GM21786 (cell line): ENCODE results near the gene DVL1.
A peak's percentile ranks its signal among the peaks of the same experiment; 100 is the strongest.
"Not testable (repeated sequence)": the region's sequence is repeated elsewhere in the genome, so short reads cannot be mapped to it uniquely, and the experiment has no call there.

ENCODE experiments used
- ATAC-seq: cut with Tn5 transposase; IDR thresholded peaks from one replicate; pipeline ENCODE4 v1.9.1; 2021; ENCODE audit not compliant: unreplicated experiment

DVL1 gene

DNA sequence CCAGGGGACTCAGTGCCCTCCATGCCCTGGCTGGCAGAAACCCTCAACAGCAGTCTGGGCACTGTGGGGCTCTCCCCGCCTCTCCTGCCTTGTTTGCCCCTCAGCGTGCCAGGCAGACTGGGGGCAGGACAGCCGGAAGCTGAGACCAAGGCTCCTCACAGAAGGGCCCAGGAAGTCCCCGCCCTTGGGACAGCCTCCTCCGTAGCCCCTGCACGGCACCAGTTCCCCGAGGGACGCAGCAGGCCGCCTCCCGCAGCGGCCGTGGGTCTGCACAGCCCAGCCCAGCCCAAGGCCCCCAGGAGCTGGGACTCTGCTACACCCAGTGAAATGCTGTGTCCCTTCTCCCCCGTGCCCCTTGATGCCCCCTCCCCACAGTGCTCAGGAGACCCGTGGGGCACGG, 21.0 kb downstream of the DVL1 start:
- no peak for ATAC-seq

DNA sequence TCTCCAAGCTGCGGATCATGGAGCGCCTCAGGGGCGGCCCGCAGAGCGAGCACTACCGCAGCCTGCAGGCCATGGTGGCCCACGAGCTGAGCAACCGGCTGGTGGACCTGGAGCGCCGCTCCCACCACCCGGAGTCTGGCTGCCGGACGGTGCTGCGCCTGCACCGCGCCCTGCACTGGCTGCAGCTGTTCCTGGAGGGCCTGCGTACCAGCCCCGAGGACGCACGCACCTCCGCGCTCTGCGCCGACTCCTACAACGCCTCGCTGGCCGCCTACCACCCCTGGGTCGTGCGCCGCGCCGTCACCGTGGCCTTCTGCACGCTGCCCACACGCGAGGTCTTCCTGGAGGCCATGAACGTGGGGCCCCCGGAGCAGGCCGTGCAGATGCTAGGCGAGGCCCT, 21.9 kb downstream of the DVL1 start:
- no peak for ATAC-seq

DNA sequence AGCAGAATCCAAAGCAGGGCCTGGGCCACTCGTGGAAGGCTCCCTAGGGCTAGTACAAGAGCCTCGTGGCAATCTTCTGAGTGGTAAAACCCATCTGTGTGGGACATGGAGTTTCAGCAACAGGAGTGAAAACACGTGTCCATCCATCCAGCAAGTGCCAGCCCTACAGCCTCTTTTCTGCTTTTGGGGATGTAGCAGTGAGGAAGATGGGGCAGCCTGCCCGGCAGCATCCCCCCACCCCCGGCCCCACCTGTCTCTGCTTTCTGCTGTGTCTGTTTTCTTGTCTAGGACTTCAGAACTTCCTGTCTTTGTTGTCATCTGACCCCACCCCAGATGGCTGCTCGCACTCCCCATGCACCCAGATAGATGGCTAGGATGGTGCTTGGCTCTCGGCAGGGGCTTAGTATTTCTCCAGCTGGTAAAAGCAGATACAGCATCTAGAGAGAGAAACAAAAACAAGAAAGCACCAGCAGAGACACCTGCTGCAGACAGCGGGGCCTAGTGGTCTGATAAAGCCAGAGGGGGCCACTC, 23.1 kb downstream of the DVL1 start:
- no peak for ATAC-seq

DNA sequence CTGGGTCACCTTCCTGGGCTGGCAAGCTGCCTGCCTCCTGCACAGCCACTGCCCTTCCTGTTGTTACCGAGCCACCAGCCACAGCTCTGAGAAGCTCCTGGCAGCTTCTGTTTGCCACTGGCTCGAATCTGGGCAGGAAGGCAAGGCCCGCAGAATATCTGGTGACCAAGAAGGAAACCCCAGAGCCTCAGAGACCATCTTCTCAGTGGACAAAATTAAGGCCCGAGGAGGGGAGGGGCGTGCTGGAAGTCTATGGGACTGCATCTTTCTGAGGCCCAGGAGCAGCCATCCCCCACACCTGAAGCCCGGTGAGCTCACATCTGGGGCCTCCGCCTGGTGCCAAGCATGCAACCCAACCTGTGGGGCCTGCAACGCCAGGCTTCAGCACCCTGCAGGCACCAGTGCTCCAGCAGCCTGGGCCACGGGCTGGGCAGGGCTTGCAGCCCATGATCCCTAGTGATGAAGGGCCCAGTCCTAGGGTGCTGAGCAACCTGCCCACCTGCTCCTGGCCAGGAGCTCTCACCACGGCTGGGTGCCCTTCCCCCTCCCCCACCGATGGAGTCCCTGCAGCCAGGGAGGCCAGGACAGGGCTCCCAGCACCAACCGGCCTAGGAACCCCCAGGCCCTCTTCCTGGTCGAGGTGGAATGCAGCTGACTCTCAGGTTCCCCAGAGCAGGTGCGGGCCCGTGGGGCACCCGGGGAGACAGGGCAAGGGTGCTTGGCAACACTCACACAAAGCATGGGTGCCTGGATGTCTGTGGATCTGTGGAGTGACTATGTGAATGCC, 23.7 kb downstream of the DVL1 start:
- ATAC-seq: no peak

DNA sequence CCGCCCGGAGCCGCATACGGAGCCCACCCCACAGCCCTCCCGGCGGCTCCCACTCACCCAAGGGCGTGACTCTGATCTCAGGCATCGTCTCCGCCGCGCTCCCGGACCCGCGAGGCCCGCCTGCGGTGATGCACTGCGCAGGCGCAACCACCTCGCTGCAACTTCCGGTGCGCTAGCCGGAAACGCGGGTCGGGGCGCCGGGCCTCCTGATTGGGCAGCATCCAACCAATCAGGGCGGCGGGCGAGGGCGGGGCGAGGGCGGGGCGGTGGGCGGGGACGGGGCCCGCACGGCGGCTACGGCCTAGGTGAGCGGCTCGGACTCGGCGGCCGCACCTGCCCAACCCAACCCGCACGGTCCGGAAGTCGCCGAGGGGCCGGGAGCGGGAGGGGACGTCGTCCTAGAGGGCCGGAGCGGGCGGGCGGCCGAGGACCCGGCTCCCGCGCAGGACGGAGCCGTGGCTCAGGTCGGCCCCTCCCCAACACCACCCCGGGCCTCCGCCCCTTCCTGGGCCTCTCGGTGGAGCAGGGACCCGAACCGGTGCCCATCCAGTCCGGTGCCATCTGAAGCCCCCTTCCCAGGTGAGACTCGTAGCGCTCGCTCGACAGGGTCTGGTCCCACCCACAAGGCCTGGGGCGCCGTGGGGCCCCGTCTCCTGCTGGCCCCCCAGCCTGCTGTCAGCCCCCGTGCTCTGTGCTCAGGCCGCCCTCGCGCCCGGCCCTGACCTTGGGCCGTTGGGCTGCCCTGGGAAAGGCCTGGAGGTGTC, 24.5 kb downstream of the DVL1 start, which contains the start of the genes CPTP and INTS11:
Gene CPTP, plus strand, starts transcription at position 279 of the 764 bp plus-strand sequence. CDS start 2,109 bp downstream, outside the sequence.
Gene INTS11, minus strand, starts transcription at position 137 of the 764 bp plus-strand sequence. Its CDS starts 52 bp downstream, at position 85.
- ATAC-seq: peak; percentile 73

DNA sequence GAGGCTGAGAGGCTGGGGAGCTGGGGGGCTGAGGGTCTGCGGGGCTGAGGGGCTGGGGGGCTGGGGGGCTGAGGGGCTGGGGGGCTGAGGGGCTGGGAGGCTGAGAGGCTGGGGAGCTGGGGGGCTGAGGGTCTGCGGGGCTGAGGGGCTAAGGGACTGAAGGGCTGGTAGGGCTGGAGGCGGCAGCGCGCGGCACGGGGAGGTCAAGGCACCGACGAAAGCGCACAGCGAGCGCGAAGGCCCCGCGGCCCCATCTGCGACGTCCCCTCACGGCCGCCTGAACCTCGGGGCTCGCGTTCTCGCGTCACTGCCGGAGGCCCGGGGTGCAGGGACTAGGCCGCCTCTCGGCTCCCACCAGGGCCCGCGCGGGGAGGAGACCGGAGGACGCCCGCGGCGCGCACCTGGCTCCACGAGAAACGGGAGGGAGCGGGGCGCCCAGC, 25.1 kb downstream of the DVL1 start:
- peak; percentile 18 for ATAC-seq

DNA sequence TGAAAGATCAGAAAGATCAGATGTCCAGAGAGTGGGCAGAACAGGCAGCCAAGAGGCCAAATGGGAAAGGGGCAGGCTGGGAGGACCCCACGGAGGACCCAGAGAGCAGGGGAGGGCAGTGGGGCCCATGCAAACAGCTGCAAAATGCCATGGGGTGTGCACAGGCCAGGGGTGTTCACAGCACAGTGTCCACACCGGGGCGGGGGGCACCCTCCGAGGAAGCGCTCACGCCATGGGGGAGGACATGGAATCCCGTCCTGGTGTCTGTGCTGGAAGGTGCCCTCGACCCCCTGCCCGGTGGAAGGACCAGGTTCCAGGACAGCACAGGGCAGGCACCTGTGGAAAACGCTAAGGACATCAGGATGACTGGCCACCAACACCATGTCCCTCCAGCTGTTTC, 26.3 kb downstream of the DVL1 start:
- no peak for ATAC-seq

DNA sequence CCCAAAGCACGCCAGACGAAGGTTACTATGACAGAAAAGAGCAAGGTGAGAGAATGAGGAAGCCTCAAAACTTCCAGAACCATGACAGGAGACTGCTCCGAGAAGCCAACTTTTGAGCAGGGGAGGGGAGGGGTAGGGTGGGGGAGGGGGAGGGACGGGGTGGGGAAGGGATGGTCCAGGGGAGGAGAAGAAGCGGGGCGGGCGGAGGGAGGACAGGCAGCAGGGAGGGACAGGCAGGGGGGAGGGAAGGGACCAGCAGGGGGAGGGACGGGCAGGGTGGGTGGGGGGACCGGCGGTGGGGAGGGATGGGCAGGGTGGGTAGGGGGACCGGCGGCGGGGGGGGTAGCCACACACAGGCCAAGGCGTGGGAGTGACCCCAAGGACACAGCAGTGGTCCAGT, 26.8 kb downstream of the DVL1 start:
- ATAC-seq: no peak

DNA sequence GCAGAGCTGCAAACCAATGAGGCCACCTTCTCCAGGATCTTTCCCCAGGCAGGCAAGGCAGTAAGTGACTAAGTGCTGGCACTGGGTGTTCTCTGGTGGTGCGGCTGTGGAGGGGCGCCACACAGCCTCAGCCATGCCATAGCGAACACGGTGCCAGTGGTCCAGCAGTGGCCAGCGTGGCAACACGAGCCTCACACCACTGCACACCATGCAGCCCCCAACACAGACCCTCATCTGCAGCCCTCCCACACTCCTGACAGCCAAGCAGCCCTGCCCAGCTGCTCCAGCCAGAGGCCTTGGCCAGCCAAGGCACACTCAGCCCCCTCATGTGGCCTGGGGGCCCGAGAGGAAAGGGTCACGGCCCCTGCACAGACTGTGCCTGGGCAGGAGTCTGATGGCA, 27.7 kb downstream of the DVL1 start:
- ATAC-seq: no peak

DNA sequence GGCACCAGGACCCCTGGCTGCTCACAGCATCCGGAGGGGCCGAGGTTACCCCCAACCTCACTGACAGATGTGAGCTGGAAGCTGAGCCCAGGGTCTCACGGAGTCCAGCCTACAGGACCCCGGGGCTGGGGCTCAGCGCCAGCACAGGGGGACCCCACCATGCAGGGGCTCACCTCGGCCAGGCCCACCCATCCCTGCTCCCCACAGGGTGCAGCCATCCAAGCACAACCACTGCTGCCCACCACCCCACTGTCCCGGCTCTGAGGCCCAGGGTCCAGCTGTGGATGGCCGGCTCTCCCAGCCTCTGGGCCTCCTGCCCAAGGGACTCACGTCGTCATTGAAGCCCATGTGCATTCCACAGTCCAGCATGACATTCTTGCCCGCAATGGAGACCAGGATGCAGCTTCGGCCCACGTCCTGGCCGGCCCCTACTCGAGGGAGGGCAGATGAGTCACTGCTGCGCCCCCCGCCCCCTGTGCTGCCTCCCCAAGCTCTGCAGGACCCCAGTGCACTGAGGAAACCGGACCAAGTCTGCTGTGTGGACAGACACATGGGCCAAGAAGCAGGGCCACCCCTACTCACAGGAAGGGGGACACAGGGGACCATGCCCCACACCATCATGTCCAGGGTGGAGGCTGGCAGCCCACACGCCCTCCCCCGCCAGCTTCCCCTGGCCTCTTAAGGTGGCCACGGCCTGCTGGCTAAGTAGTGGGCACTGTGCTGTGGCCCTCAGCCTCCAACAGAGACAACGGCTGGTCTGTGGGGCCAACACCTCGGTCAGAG, 28.4 kb downstream of the DVL1 start:
- no peak for ATAC-seq

DNA sequence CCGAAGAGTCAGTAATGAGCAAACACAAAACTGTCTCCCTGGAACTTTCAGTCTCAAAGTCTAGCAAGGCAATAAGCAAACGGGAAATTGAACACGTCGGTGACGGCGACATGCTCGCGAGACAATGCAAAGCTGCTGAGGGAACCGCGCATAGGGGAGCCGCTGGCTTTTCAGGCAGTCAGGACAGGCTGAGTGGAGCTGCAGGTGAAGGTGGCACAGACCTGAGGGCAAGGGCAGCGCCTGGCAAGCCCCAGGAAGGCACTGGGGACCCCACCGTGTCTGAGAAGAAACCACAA, 29.6 kb downstream of the DVL1 start:
- ATAC-seq: no peak

DNA sequence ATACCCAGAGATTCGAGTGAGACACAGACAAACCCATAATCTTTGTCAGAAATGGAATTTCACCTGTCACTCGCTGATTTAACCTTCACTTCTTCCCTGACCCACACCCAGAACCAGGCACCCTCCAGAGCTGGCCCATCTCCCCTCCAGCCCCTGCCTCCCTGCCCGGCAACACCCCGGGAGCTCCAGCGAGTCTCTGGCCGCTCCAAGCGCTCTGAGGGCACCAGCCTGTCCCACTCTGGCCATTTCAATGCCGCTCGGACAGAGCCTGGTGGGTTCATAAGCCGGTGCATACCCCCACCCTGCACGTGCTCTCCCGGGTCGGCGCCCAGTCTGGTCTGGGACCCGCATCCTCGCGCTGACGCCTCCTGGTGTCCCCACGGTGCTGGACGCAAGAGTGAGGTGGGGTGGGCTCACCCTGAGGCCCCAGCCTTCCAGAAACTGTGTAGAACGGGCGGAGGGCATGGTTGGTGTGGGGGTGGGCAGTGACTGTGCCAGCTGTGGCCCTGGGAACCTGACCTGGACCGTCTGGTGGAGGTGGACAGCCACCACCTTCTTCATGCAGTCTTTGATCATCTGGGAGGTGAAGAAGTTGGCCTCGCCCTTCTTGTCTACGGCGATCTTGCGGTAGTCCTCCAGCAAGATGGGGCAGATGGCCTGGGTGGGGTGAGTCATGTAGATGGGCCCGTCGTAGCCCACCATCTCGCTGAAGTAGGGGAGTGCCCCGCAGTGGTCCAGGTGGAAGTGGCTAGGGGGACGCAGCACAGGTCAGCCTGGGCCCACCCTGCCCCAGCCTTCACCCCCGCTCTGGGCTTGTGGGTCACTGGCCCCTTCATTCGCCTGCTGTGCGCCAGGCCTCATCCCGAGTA, 30.2 kb downstream of the DVL1 start:
- ATAC-seq: no peak

DNA sequence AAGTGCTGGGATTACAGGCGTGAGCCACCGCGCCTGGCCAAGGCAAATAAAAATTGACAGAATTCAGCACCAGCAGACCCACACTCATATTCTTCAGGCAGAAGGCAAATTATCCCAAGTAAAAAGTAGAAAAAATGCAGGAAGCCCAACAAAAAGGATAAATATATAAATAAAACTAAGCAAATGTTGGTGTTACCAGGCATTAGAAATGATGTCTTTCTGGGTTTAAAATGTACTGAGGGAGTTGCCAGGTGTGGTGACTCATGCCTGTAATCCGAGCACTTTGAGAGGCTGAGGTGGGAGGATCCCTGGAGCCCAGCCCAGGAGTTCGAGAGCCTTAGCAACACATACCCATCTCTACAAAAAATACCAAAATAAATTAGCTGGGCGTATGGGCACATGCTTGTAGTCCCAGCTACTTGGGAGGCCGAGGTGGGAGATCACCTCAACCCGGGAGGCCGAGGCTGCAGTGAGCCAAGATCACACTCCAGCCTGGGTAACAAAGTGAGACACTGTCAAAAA, 31.0 kb downstream of the DVL1 start:
- no peak for ATAC-seq

DNA sequence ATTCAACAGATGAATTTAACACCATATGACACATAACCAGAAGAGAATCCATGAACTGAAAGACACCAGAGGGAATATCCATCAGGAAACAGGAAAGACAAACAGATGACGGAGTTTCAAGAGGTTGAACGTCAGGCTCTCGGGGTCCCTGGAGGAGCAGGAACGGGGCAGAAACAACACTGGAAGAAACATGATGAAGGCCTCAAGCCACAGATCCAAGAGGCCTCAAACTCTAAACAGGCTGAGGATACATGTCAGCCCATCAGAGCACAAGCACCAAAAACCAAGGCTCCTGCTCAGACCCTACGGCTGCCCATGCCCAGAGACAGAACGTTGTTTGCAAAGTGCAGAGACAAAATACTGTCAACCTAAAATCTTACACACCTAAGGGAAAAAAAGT, 31.8 kb downstream of the DVL1 start:
- no peak for ATAC-seq

DNA sequence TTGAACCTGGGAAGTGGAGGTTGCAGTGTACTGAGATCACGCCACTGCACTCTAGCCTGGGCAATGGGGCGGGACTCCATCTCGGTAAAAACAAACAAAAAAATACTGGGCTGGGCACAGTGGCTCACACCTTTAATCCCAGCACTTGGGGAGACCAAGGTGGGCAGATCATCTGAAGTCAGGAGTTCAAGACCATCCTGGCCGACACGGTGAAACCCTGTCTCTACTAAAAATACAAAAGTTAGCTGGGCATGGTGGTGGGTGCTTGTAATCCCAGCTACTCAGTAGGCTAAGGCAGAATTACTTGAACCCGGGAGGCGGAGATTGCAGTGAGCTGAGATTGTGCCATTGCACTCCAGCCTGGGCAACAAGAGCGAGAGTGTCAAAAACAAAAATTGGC, 33.0 kb downstream of the DVL1 start:
- ATAC-seq: not testable (repeated sequence)

DNA sequence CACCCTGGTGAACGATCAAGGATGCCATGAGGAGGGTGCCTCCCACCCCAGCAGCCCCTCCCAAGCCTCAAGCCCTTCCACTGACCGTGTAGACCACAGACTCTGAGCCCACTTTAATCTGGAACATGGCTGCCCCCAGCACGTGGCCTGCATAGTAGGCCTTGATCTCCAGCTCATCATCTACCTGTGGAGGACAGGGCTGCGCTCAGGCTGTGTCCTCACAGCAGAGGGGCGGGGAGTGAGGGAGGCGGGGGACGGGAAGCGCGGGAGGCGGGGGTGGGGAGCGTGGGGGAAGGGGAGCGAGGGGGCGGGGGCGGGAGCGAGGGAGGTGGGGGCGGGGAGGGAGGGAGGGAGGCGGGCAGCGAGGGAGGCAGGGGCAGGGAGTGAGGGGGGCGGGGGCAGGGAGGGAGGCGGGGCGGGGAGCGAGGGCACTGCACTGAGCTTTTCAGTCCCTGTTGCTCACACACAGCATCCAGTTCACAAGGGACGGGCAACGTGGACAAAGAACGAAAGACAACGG, 33.7 kb downstream of the DVL1 start:
- no peak for ATAC-seq

DNA sequence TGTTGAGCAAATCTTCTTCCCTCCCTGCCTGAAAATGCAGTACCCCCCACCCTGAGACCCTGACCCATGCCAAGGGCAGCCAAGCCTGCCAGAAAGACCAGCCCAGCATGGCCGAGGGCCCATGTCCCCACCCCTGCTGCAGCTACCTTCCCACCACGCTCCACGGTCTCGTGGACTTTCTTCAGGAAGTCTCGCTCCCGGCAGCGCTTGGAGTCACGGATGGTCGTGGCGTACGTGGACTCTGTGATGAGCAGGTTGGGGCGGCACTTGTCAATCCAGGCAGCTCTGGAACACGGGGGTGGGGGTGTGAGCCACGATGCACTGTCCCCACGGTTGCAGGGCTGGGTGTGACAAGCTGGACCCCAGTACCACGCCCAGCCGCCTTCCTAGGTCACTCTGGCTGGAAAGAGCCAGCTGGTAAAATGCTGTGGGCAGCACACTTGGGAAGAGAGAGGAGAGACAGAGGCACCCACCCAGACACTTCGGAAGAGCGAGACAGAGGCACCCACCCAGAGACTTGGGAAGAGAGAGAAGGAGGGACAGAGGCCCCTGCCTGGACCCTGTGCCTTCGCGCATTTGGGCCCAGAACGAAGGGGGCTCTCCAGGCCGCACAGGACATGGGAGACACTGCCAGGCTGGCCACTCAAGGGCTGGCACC, 34.4 kb downstream of the DVL1 start:
- ATAC-seq: no peak

DNA sequence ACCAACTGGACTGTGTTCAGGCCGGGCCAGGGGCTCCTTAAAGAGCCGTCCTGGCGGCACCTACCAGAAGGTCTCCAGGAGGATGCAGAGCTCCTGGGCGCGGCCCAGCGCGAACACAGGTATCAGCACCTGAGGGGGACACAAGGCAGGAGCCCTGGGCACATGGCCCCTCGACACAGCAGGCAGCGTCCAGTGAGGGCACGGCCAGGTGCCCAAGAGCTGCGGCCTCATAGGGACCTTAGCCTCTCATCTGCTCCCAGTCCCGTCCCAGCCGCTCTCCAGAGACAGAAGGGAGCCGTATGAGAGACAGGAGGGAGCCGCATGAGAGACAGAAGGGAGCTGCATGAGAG, 35.0 kb downstream of the DVL1 start:
- no peak for ATAC-seq

DNA sequence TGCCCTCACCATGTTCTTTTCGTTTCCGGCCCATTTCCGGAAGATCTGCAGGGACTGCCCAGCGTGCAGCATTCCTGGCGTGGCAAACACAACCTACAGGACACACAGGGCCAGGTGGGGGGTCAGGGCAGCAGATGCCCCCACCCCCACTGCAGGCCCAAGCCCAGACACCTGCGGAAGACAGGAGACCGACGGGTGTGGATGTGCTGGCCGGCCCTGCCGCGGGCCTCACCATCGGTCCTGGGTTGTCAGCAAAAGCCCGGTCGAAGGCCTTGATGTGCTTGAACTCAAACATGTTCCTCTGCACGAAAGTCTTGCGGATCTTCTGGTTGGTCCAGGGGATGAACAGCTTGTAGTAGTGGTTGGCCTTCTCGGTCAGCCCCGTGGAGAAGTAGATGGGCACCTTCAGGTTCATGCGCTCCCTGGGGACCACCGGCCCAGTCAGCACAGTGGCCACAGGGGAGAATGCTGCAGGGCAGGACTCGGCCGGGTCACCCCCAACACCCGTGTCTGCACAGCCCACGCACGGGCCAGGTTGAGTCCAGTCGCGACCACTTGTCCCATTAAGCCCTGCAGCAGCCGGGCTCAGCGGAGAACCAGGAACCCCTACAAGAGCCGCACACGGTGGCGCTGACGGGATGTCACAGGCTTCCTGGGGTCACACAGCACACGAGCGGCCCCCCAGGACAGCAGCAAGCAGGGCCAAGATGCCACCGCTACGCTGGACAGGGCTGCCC, 35.5 kb downstream of the DVL1 start:
- no peak for ATAC-seq
